GM18517 (cell line): ENCODE data around the gene OSBPL7.

Source experiments
- ATAC-seq: cut with Tn5 transposase; IDR thresholded peaks from one replicate; pipeline ENCODE4 v1.9.1; 2021; ENCODE audit warnings: mild to moderate bottlenecking, moderate library complexity; ENCODE audit not compliant: unreplicated experiment

OSBPL7 gene

GRCh38 chr17:47821424-47822391 lies at the start of gene OSBPL7:
Gene OSBPL7 (minus strand): TSS chr17:47821794. CDS start chr17:47820278, 1,516 bp downstream.
- ATAC-seq, result peak; percentile 53

- no peak for ATAC-seq
Measured at GRCh38 chr17:47871048-47871447, 49.5 kb upstream of the OSBPL7 start.

DNA sequence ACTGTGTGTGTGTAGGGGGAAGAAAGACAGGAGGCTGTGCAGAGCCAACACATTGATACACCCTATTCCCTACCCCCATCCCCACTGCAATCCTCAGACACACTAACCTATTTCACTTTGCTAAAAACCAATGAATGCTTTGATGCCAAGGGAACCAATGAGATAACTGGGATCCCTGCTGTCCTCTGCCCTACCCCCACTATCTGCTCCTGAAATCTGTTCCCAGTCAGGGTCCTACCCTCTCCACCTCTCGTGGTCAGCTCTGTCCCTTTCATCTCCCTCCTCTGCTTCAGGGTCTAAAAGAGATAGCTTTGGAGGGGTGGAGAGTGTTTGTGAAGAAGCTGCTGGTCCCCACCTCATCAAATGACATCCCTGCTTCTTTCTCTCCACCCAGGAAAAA lies 48.5 kb upstream of the OSBPL7 start:
- no peak for ATAC-seq

DNA sequence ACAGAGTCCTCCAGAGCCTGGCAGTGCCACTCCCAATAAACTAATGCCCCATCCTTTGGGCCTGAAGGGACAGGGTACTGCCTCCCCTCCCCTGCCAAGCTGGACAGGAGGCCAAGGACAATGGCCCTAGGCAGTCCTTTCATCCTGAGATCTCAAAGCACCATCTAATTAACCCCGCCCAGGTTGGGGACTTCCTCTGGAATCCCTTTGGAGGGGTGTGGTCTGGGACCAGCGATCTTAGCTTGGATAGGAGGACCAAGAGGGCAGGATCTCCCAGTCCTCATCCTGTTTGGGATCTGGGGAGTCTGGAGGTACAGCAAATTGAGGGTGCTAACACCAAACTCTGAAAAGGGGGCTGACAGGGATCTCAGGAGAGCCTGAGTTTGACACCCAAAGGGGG lies 47.5 kb upstream of the OSBPL7 start:
- ATAC-seq, result no peak

DNA sequence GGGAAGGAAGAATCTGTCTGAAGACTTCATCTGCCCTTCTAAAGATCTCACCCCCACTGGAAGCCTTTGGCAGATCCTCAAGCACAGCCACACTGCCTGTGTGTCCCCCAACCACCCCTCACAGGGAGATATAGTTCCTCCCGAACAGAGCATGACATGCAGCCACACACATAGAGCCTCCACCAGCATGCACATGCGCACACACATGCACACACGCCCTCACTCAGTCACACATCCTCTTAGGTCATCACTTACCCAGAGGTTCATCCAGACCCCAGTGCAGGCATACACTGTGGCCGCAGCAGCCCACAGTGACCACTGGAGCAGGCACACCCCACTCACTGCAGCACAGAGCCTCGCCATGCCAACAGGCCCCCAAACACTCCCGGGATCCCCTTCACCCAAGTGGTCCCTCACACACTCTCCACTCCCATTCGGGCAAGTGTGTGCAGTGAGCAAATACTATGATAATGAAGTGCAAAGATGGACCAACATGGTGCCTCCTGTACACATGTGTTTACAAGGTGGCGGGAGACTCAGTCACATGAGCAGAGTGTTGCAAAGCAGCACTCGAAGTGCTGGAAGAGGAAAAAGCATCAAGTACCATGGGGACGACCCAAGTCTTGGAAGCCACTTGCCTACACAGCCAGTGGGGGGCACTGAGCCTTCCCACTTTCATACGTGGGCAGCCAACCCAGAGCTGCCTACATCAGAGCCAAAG lies 46.4 kb upstream of the OSBPL7 start:
- no peak for ATAC-seq

- ATAC-seq, result no peak
Measured at GRCh38 chr17:47866941-47867340, 45.3 kb upstream of the OSBPL7 start.

GRCh38 chr17:47864791-47865216 lies 43.2 kb upstream of the OSBPL7 start:
- ATAC-seq, result no peak

DNA sequence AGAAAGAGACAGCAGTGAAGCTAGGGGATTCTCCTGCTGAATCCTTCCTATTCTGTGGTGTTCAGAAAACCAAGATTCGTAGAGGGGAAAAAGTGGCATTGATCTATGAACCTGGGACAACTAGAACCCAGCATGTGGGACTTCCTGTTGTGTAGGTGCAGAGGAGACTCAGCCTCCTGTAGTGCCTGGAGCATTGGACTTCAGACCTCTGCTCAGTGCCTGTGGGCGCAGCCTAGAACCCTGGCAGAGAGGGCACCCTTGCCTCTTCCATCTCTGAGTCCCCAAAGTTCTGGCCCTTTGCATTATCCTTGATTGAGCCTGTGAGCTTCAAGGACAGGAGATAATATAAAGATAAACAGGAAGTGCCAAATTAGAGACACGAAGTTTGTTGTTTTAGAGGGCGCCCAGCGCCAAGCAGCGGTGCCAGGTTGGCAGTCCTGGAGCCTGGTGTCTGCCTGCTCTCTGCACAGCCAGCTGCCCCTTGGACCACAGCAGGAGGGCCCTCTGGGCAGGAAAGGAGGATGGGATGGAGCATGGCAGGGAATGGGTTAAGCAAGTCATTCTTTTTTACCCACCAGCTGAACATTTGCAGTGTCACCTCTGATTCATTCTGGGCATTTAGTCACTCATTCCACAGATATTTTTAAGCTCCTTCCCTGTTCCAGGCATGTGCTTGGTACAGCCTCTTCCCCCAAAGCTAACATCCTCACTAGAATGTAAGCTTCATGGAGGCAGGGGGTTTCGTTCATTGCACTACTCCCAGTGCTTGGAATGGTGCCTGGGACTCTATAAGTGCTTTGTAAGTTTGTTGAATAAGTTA lies 41.2 kb upstream of the OSBPL7 start:
- no peak for ATAC-seq

GRCh38 chr17:47860386-47860785 lies 38.8 kb upstream of the OSBPL7 start:
- no peak for ATAC-seq

GRCh38 chr17:47857551-47858455 lies 36.2 kb upstream of the OSBPL7 start:
- no peak for ATAC-seq

- ATAC-seq, result no peak
Measured at GRCh38 chr17:47856830-47857229, 35.2 kb upstream of the OSBPL7 start.

GRCh38 chr17:47855737-47856136 lies 34.1 kb upstream of the OSBPL7 start:
- ATAC-seq, result no peak

GRCh38 chr17:47853616-47854015 lies 32.0 kb upstream of the OSBPL7 start:
- no peak for ATAC-seq

DNA sequence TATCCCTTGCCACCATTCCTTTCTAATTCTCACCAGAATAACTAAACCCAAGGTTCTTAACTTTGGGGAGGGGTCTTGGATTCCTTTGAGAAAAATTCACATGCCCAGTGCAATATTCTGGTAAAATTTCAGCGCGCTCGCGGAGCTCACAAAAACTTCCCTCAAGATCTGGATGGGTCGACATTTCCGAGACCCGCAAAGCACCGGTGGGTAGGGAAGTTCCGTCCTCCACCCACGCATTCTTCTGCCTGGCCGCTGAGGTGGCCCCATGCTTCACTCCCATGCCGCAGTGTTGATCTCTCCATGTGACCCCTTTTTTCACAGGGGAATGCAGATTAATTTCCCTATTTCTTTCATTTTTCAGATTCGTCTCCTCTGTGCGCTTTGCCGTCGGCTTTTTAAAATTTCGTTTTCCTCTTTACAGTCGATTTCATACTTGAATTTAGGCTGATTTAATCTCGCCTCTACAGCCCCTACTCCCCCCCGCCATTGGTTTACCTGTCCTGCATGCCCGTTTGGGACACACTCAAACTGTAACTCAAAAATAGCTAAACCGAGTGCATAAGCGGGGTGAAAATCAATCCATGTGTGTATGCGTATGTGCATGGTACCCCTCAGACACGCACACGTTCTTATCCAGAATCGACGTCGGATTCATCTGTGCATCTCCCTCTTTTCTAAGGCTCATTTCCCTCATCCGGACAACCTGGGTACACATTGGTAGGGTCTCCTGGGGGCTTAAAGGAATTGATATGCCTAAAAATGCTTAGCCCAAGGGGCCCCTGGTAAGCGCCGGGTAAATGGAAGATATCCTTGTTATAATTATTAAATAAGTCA lies 30.7 kb upstream of the OSBPL7 start:
- no peak for ATAC-seq

DNA sequence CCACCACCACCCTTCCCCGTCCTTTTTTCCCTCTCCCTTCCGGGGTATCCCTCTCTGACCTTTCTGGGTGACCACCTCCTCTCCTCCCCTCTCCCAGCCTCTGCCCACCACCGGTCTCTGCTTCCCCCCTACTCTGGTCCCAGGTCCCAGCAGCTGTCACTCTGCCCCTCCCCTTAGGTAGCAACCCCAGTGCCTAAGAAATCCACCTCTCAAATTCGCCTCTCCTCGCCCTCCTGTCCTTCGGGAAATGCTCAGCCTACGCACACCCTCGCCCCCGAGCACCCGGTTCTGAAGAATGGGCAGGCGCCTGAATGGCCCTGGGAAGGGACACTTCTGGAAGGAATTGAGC lies 30.1 kb upstream of the OSBPL7 start:
- ATAC-seq, result no peak

DNA sequence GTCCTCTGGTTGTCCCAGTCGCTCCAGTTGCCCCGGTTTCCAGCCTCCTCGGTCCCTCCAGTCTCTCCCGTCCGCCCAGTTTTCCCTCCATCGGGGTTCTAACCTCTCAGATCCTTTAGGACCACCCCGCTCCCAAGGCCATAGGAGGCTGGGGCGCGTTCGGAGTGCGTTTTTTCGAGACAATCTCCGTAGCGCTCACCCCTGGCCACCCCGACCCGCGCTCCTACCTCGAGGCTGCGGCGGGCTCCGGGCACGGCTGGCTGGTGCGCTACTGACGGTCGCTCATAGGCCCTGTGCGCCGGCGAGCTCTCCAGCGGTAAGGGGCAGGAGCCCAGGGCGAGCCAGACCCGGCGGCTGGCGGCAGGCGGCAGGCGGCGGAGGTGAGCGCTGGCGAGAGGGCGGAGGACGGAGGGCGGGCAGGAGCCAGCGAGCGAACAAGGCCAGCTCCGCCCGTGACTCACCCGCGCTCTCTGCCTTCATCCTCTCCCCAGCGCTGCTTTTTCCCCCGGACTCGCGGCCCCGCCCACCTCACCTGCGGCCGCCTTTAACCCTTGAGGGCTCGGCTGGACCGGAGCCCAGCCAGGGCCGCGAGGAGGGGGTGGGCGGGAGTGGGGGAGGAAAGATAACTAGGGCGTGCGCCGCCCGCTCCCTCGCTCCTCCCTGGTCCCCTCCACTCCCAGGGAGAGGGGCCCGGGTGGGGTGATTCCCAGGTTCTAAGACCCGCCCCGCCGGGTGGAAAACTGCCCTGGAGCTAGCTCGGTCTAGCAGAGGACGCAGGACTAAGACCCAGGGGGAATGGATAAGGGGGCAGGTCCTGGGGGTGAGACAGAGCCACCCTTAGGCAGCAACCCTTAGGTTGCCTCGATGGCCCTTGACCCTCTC lies 29.3 kb upstream of the OSBPL7 start, which contains the start of gene SP6:
TSS of gene SP6 (minus strand) at position 472 of the 882 bp plus-strand sequence. CDS start 2,734 bp downstream, outside the sequence.
- ATAC-seq, result no peak

DNA sequence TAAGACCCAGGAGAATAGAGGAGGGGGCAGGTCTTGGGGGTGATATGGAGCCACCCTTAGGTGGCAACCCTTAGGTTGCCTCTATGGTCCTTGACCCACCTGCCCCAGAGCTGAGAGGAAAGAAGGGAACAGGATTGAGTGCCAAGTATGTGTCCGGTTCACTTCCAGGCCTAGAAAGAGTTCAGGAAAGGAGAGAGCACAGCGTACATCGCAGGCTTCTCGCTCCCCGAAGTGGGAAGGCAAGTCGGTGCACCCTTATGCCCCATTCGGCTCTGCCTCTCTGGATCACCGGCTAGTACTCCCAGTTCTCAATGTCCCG lies 28.7 kb upstream of the OSBPL7 start:
- no peak for ATAC-seq

GRCh38 chr17:47848198-47848513 lies 26.6 kb upstream of the OSBPL7 start:
- ATAC-seq, result no peak
